Heart left ventricle (tissue), 13 donors: ENCODE data around the gene YY1.

Experiments
- POLR2A ChIP-seq, 2 donors: fragments of 450-650 bp; IDR thresholded peaks; one replicate each; pipeline ENCODE4 v1.6.1; 2017; ENCODE audit warnings: antibody characterized with exemption in 2 of 2, mild to moderate bottlenecking in 2 of 2, moderate library complexity in 2 of 2
- TF ChIP-seq, protein P1 (sequence below), 12 donors: fragments of 200-600 bp; sonication (generic) in 4 of 12; IDR thresholded peaks; one replicate each; pipeline versions ENCODE4 v1.5.0 to v1.8.0; 2018 to 2022; ENCODE audit warnings: antibody characterized with exemption in 12 of 12, mild to moderate bottlenecking in 5 of 12
- donor health status: ischemic (EF 13 %, LVEDD 7.1; RV severe dilation, severe dysfunction).
- donor health status: DM: no; HTN: yes; CAD: no.
- donor health status: DM: no; HTN: no; CAD: no.
- donor health status: ischemic (EF 25% LVEDD 6.9; RV normal size, moderate dysfunction).
- donor health status: ischemic (EF 25% LVEDD 5.7; RV mildly dilated, moderate dysfunction).
- donor health status: ischemic (EF 35%, LVEDD 5.7; RV mildly dilated, moderate dysfunction).
- donor health status: nonischemic (EF 11% LVEDD 7.7; RV severe dilation, severe dysfunction).
- donor health status: DM: yes; HTN: yes; CAD: no.
- donor health status: PGD.
- donor health status: ischemic (EF 29% LVEDD 5.4; RV normal size, mild dysfunction).
- donor health status: nonischemic (EF 23%, LVEDD 6.1; RV moderate dilation, normal function).

DNA sequence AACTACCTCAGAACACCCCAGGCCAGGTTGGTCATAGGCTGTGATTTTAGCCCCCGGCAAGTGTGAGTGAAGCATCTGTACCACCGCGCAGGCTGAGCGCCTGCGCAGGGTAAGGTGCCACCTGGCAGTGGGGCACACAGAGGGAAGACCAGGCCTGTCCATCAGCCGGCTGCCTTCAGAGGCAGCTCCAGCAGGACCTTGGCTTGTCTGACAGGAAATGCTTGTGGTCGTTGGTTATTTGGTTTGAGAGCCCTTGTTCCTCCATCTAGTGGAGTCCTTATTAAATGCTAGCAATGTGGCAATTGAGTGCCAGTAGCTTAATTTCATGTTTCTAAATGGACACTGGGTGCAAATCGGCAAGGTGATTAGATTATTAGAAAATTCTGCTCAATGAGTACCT, 39.8 kb downstream of the YY1 start:
- TF ChIP-seq, protein P1, sequence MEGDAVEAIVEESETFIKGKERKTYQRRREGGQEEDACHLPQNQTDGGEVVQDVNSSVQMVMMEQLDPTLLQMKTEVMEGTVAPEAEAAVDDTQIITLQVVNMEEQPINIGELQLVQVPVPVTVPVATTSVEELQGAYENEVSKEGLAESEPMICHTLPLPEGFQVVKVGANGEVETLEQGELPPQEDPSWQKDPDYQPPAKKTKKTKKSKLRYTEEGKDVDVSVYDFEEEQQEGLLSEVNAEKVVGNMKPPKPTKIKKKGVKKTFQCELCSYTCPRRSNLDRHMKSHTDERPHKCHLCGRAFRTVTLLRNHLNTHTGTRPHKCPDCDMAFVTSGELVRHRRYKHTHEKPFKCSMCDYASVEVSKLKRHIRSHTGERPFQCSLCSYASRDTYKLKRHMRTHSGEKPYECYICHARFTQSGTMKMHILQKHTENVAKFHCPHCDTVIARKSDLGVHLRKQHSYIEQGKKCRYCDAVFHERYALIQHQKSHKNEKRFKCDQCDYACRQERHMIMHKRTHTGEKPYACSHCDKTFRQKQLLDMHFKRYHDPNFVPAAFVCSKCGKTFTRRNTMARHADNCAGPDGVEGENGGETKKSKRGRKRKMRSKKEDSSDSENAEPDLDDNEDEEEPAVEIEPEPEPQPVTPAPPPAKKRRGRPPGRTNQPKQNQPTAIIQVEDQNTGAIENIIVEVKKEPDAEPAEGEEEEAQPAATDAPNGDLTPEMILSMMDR (IDR thresholded peaks at IDR 0.05): peak in 3 of 12 donors; percentile 11 to 26 (median 13)
- TF ChIP-seq POLR2A (IDR thresholded peaks at IDR 0.05): no peak
